GM21423 (cell line): ENCODE results near the gene TSPAN3.

Experiments used
- ATAC-seq: cut with Tn5 transposase; IDR thresholded peaks from one replicate; pipeline ENCODE4 v1.9.1; 2021; ENCODE audit warnings: mild to moderate bottlenecking, moderate library complexity; ENCODE audit not compliant: unreplicated experiment

TSPAN3 gene

DNA sequence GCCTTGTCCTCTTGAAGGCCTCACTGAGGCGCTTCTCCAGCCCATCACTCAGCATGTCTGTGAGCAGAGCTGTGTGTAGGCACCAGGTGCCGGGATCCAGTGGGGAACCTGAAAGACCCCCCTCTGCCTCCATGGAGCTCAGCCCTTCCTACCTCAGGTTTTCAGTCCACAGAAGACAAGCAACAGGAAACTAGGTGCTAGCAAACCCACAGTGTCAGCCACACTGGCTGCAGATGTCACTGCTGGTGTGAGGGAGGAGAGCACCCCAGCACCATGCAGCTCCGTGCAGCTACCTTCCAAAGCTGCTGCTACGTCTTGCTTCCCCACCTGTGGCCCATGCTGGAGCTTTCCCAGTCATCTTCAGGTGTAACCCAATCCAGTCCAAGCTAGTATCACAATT lies 58.0 kb downstream of the TSPAN3 start:
- ATAC-seq = no peak

DNA sequence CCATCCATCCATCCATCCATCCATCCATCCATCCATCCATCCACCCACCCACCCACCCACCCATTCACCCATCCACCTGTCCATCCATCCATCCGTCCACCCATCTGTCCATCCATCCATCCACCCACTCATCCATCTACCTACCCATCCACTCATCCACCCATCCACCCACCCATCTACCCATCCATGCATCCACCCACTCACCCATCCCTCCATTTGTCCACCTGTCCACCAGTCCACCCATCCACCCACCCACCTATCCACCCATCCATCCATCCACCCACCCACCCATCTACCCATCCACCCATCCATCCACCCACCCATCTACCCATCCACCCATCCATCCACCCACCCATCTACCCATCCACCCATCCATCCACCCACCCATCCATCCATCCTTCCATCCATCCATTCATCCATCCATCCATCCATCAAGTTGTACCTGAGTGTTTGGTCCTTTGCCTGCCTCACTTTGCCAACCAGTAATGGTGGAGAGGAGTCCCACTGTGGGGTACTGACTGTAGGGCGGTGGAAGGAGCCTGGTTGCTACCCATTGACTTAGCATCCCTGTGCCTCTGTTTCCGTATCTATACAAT lies 58.7 kb downstream of the TSPAN3 start:
- ATAC-seq = no peak

DNA sequence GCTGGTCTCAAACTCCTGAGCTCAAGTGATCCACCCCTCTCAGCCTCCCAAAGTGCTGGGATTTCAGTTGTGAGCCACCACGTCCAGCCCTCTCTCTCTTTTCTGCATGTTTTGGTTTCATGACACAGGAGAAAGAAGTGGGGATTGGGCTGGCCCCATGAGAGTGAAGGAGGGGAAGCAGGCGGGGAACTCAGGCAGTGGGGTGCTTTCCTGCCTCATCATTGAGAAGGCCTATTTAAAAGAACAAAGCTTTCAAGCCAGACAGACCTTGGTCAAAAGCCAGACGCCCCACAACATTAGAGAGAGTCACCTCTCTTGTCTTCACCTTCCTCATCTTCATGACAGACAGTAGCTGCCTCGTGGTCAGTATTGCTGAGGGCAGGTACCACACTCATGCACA lies 60.1 kb downstream of the TSPAN3 start:
- no peak for ATAC-seq

DNA sequence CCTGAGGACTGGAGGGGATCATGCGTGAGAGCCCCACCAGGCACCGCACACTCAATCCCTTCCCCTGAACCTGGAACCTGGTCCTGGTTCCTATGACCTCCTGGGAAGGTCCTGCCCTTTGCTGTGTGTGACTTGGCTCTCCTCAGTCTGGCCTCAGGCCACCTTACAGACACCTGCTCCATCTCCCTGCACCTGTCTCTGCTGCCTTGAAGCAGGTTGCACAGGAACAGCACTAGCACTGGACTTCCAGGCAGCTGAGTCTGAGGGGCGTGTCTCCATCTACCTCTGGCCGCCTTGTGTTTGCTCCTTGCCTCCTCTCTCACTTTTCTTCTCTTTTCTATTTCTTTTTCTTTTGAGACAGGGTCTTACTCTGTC lies 60.6 kb downstream of the TSPAN3 start:
- ATAC-seq = no peak

DNA sequence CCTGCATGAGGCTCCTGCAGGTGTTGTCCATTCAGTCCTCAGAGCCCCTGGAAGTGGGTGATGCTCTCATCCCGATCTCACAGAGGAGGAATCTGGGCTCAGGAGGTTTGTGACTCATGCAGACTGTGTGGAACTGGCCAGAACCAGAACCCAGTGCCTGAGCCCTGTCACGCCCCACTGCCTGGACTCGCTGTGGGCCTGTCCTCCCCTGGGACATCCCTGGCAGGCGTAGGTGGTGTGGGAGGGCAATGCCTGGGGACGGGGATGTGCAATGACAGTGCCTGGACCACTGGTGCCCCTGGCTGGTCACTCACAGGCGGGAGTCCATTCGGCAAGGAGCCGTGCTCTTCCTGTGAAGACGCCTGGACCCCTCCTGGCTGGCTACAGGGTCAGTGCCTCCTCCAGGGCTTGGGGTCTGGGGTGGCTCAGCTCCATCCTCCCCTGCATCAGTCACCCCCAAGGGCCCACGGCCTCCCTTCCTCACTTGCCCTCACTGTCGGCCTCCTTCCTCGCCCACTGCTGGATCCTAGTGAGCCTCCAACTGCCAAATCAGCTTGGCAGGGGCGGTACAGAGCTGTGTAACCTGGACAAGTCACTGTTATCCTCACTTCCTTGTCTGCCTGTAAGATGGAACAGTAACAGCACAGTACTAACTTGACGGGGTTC lies 61.1 kb downstream of the TSPAN3 start:
- no peak for ATAC-seq

DNA sequence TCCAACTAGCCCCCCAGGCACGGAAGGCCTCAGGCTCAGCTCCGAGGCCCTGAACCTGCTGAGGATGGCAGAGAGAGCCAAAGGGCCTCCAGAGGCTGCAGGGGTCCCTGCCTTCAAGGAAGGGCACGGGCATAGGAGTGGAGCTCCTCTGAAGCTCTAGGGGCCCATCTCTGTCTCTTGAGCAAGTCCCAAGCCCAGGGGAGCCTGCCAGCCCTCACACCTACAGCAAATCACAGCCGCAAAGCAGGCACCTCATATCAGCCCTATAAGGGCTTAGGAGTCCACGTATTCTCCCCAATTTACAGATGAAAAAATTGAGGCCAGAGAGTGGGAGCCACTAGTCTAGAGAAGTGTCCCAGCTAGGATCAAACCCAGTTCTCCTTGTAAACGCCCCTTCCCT lies 61.7 kb downstream of the TSPAN3 start:
- ATAC-seq = no peak

DNA sequence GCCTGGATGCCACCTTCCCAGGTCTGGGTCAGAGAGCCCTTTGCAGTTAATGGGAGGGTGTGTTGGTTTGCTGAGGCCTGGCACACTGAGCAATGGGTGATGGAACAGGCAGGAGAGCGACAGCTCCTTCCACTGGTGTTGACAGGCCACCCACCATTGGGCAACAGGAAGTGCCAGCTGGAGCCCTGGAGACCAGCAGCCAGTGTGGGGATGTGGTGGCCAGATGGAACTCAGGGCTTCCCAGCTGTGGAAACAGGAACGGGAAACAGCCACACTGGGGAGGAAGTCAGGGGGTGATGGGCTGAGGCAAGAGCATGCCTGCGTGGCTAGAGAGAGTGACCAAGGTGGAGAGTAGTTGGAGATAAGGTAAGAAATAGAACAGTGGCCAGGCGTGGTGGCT lies 66.7 kb downstream of the TSPAN3 start:
- ATAC-seq = no peak

DNA sequence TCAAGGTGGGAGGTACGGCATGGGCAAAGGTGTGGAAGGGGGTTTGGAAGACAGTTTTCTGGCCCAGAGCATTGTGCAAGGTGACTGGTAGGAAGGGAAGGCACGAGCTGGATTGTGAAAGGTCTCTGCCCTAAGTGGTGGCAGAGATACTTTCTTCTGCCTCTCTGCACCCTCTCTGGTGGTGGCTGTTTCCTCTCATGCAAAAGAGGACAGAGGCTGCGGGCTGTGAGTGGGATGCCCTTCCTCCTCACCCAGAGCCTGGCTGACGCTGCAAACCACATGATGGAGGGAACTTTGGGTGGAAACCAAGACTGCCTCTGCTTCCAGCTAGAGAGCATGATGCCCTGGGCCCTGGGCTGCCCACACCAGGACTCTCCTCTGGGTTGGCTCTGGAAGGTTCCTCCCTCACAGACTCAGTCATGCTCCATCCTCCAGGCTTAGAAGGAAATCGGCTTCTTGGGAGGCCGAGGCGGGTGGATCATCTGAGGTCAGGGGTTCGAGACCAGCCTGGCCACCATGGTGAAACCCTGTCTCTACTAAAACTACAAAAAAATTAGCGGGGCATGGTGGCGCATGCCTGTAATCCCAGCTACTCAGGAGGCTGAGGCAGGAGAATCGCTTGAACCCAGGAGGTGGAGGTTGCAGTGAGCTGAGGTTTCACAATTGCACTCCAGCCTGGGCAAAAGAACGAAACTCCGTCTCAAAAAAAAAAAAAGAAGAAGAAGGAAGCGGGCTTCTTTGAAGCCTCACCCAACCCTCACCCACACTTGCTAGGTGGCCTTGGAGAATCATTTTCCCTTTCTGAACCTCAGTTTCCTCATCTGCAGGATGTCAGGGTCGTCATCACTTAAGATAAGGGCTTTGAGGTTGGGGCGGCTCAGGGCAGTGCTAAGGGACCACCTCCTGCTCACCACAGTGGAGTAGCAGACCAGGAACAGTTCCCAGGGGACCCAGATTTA lies 67.7 kb downstream of the TSPAN3 start:
- peak; percentile 78 for ATAC-seq

DNA sequence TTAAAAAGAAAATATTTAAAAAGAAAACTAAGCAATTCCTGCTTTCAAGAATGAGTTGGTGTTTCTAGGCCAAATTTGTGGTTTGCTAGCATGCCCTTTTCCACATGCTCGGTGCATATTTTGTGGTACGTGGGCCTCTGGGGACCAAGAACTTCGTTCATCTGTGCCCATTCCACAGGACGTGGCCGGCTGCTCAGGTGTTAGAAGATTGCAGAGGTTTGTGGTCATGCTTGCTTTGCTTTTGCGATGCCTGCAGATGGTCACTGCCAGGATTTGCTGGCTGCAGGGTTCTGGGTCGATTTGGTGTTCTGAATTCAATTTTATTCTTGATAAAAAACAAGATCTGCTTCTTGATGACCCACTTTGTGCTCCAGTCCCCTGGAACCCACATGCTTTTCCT lies 68.5 kb downstream of the TSPAN3 start:
- ATAC-seq = no peak

DNA sequence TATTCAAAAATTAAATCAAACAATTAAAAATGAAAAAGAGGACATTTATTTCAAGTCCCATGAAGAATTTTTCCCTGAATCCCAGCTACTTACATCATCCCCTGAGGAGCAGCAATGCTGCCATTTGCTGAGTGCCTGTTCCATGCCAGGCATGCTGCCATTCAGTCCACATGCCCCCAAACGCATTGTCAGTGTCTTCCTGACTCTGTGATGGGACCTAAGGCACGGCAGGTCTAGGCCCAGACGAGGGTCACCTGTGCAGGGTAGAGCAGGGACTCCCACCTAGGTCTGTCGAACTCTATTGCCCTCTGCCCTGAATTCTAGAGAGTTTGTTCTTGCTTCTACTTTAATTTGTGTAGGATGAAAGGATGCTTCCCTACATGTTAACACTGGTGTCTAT lies 68.9 kb downstream of the TSPAN3 start:
- ATAC-seq = no peak

DNA sequence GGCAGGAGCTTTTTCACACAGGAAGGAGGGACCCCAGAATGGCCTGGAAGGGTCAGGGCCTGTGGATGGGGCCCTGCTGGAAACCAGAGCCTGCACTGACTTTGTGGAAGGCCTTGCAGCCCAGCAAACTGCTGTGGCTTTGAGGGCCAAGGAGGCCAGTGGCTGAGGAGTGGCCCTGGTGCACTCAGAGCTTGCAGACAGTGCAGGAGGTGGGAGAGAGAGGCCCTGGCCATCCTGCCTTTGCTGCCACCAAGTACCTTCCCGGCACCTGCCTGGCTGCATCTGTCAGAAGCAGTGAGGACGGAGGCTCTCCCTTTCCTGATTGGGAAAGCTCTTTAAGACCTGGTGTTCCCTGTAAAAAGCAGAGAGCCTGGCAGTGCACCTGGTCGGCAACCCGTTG lies 69.6 kb downstream of the TSPAN3 start:
- ATAC-seq = no peak

DNA sequence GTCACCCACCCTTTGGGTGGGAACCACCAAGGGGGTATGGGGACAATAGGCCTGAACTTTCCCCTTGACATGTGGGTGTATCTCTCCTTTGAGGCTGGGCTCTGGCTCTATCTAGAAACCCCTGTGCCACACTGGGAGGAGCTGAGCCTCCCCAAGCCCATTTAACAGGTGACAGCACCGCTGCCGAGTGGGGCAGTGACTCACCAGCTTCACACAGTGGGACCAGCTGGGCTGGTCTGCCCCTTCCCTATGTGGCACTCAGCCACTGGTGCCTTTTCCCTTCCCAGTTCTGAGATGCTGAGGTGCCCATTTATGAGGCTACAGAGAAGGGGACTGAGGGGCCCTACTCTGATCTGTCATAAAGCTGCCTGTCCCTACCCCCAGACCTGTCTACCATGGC lies 70.9 kb downstream of the TSPAN3 start:
- ATAC-seq = no peak

DNA sequence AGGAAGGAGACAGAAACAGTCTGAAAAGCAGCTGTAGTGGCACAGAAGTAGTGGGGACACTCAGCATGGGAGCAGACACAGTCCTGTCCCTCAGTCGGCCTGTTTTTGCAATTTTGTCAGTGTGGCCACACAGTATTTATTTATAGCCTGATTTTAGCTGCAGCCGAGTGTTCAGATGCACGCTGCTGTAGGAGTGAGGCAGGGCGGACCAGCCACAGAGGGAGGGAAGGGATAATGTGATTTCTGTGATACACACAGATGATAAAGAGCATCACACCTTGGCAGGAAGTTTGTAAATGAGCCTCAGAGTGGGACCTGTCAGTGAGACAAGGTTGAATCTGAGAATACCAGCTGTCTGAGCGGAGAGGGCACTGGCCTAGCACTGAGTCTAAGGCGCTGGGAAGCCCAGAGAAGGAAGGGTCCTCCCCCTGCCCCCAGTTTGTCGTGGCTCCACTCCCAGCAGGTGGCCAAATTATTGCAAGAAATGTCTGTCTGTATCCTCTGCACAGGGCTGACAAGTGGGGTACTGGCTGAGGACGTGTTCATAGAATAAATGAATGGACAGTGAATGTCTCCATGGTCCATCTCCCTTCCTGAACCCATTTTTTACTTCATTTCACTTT lies 72.1 kb downstream of the TSPAN3 start:
- ATAC-seq = no peak

DNA sequence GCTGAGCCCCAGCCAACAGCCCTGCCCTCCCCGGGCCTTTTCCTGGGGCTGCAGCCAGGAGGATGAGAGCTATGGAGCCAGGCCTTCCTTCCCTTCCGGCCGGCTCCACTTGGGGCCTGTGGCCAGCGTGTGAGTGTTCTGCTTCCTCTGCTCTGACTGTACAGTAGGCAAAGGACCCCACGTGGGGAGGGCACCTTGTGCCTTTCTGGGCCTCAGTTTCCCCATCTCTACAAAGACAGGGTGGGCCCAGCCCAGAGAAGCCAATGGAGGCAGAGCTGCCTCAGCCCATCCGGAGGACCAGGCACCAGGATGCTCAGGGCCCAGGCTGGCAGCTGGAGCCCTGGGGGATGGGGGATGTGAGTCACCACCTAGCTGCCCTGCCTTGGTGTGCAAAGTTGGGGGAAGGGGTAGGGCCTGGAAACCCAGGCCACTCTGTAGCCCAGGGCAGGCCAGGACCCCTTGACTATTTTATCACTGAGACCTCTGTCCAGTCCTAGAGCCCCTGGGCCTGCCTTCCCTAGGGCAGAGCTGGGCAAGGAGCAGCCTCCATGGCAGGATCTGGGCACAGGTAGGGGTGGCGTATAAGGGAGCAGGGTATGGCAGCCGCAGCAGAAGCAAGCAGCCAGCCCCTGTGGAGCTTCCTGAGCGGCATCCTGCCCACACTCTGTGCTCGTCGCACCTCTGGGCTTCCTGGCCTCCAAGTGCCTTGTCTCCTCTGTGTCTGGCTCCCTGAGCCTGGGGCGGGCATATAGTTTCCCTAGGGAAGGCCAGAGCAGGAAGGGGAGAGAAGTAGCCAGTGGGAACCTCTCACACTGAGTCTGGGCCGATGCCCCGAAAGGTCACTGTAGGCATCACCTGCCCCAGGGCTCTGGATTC lies 74.1 kb downstream of the TSPAN3 start:
- no peak for ATAC-seq

DNA sequence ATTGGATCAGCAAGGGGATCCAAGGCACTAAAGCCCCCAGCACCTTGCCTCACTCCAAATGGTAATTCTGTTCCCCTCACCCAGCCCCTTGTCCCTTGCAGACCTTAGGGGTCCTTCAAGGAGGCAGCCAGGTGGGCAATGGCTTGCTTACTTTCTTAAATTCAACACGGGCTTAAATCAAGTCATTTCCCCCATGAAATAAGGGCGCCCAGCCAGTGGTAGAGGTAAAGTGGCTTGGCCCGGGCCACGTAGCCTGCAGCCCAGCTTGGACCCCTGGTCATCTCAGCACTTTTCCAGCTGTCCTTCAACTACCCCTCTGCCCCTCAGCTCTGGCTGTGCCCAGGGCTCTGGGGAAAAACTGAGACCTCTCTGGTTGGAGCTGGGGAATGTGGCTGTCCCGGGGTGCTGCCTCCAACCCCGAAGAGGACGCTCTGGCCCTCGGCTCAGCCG lies 74.8 kb downstream of the TSPAN3 start:
- ATAC-seq = no peak

DNA sequence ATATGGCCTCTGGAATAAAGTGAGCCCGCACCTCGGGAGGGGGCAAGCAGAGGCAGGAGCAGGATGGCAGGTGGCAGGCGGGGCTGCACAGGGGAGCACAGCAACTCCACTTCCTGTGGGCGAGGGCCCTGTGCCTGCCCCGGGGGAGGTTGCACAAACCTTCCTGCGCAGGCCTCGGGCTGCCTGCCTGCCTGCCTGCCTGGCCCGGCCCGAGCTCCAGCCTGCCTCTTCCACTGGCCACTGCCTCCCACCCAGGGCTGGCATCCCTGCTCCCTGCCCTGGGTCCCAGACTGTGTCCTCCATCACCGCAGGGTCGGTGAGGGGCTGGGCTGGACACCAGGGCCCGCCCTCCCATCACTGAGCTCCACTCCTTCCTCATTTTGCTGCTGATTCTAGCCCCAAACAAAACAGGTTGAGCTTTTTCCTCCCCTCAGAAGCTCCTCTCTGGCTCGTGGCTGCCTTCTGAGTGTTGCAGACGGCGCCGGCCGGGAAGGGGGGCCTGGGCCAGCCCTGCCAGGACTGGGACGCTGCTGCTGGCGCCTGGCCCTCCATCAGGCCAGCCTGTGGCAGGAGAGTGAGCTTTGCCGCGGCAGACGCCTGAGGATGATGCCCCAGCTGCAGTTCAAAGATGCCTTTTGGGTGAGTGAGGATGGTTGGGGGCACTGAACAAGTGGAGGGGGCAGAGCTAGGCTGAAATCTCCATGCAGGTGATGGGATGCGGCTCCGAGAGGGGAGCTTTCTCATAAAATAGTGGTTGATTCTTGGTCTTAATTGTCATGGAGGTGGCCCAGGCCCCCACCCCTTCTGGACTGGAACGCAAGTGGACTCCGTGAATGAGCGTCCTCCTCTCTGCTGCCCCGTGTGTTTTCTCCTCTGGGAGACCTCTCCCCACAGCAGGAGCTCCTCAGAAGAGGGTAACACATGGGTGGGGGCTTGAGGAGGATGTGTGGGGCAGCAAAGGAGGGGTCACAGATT lies 75.7 kb downstream of the TSPAN3 start, which contains the start of gene PSTPIP1:
Gene PSTPIP1 (plus strand): TSS at position 156 of the 975 bp plus-strand sequence. CDS start 448 bp downstream, at position 604.
- peak; percentile 61 for ATAC-seq

DNA sequence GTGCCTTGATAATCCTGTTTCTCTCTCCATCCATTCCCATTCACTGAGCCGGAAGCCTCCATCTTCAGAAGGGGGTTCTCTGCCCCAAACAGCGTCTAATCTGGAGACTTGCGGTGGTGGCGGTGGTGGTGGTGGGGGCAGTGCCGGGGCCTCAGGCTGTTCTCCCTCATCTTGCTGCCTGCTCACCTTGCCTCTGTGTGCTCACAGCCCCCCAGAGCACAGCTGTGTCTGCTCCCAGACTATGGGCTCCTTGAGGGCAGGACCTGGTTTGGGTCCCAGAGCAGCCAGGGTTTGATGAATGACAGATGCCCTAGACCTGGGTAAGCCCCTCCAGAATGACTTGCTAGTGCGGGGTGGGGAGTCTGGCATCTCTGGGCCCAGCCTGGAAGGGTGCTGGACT lies 76.4 kb downstream of the TSPAN3 start:
- ATAC-seq = no peak

DNA sequence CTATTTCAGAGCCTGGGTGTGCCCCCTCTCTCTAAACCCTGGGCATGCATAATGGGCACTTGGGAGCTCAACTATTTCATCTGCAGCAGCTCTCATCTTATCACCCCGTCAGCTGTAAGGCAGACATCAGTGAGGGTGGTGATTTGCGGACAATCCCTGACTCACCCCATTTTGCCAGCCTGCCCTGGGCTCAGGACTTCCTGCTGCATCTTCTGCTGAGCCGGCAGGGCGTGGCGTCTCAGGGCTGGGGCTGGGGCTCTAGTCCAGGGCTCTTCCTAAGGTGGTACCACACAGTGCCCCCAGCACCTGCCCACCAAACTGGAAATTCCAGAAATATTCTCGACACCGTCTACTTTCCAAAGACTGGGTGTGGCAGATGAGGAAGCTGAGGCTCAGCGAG lies 76.9 kb downstream of the TSPAN3 start:
- ATAC-seq = no peak

DNA sequence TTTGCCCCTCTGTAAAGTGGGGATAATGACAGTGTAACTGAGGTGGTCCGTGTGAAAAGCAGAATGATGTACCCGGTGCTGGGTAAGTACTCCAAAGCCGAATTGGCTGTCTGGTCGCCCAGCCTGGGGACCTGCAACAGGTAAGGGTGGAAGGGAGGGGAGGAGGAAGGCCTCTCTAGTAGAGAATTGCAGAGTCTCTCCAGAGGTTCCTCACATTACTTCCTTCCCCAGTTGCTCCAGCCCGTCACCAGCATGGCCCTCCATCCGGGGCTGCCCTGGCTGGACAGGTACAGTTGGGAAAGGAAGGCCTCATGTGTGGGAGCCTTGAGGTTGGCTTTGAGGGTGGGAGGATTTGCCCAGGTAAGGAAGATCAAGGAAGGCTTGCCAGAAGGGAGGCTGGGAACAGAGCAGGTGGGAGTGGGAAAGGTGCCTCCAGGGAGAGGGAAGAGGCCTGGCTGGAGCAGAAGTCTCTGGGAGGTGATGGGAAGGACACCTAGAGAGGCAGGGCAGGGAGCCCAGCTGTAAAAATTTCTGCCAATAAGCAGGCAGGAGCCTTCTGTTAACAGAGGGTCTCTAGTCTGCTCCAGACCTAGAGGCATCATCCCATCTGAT lies 77.7 kb downstream of the TSPAN3 start:
- ATAC-seq = no peak
